ENCODE data around the gene DPYD. TPM values are rescaled to one million over a fixed set of nuclear protein-coding genes. Genes with fewer than 3 reads are reported as not detected.

The DPYD gene
- total and polyA plus RNA-seq, 9 of the 15 experiments (the other 6 are each of a cell fraction or from before 2014, with no cell fraction given) = 0.03 to 0.25 (median 0.08) TPM; not detected in 2

DNA sequence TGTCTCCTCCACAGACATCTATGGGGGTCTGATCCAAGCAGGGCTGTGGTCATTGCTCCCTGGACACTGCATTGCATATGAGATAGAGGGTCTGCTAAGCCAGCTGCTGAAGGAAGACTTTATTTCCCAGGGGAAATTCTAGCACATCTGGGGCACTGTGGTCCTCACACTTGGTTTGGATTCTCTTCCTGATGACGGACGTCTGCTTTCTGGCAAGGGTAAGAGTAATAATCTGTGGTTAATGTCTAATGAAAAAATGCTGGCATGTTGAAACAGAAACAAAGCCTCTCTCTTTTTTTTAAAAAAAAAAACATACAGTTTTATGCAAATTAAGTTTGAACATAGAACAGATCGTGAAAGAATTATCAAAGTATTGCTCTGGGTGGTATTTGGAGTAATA is 553.9 kb downstream of the DPYD start (continued):
- no peak for TF ChIP-seq ZBTB40 (IDR thresholded peaks at IDR 0.05)
- TF ChIP-seq ZBTB40 (CRISPR knock-in tag; IDR thresholded peaks at IDR 0.05) = no peak
- no peak for TF ChIP-seq RHOXF2B (CRISPR knock-in tag; conservative IDR thresholded peaks at IDR 0.05)
- no peak for TF ChIP-seq PRPF4 (IDR thresholded peaks at IDR 0.05; ENCODE audit: insufficient read depth, low read depth, low read length, poor library complexity, severe bottlenecking)
- no peak for TF ChIP-seq CCNT2 (IDR thresholded peaks at IDR 0.05; ENCODE audit: borderline replicate concordance, extremely low read depth, insufficient read length, low read depth, low read length)
